H1 (cell line): ENCODE results near the gene OTOS.

ENCODE experiments used
- ATF2 ChIP-seq: IDR thresholded peaks from 2 replicates; pipeline ENCODE4 v1.6.1; 2012; ENCODE audit warnings: low read length, inconsistent platforms
- CTCF ChIP-seq, 3 experiments: IDR thresholded peaks; 1 replicate in 2 of 3; 2 replicates in 1 of 3; pipeline versions ENCODE4 v1.5.1 to v1.6.1; 2011; ENCODE audit warnings: low read length in 3 of 3, mild to moderate bottlenecking in 3 of 3, inconsistent platforms in 2 of 3, low read depth in 1 of 3, moderate library complexity in 1 of 3; ENCODE audit not compliant: insufficient read depth in 1 of 3; ENCODE audit errors: control extremely low read depth in 1 of 3
- GABPA ChIP-seq: IDR thresholded peaks from 2 replicates; pipeline ENCODE4 v1.6.1; 2011; ENCODE audit warnings: mild to moderate bottlenecking, low read length, moderate library complexity, borderline replicate concordance; ENCODE audit not compliant: insufficient read depth
- GTF2F1 ChIP-seq: IDR thresholded peaks from 2 replicates; pipeline ENCODE4 v1.6.1; 2012; ENCODE audit warnings: low read depth, low read length, improper control_type of control experiment, borderline replicate concordance
- KDM1A ChIP-seq: fragments of 200-600, 300-600 bp; sonication (generic); IDR thresholded peaks from 2 replicates; pipeline ENCODE4 v1.7.1; 2016; ENCODE audit warnings: mild to moderate bottlenecking, low read length, borderline replicate concordance
- SIRT6 ChIP-seq: IDR thresholded peaks from one replicate; pipeline ENCODE4 v1.7.1; 2012; ENCODE audit warnings: low read length, inconsistent platforms

GRCh38 chr2:240183006-240183874, 42.8 kb upstream of the OTOS start:
- TF ChIP-seq KDM1A (no peak), CTCF (IDR thresholded peaks at IDR 0.05; ENCODE audit: control extremely low read depth in 1 of 3, insufficient read depth in 1 of 3, low read depth in 1 of 3, low read length in 3 of 3) (no peak), SIRT6 (no peak), GABPA (no peak), ATF2 (no peak), GTF2F1 (no peak)
